Measurements from ENCODE around the gene PSMD1.
A peak's percentile ranks its signal among the peaks of the same experiment; 100 is the strongest.

Gene PSMD1

GRCh38 chr2:231197706-231198290 is 141.1 kb downstream of the PSMD1 start:
- no peak for DNase-seq (ENCODE audit: low read depth)
- H3K4me3 ChIP-seq (ENCODE audit: low read depth, low read length): peak overlapping the region; percentile 85
- TF ChIP-seq CTCF (IDR thresholded peaks at IDR 0.05; ENCODE audit: control insufficient read depth, extremely low read depth, insufficient read depth): no peak

- DNase-seq (ENCODE audit: low read depth): no peak
- no peak for TF ChIP-seq CTCF (IDR thresholded peaks at IDR 0.05; ENCODE audit: control insufficient read depth, extremely low read depth, insufficient read depth)
- peak within 1 kb of the TSS; percentile 85 for H3K4me3 ChIP-seq (ENCODE audit: low read depth, low read length)
These were observed 141.9 kb downstream of the PSMD1 start, which contains the start of gene ARMC9 for GRCh38 chr2:231198291-231199173. TSS of gene ARMC9 (plus strand) at chr2:231198631. CDS start at chr2:231206239, 7,608 bp downstream.

GRCh38 chr2:231199219-231199618 is 142.6 kb downstream of the PSMD1 start:
- no peak for TF ChIP-seq CTCF (IDR thresholded peaks at IDR 0.05; ENCODE audit: control insufficient read depth, extremely low read depth, insufficient read depth)
- DNase-seq (ENCODE audit: low read depth): no peak
- peak overlapping the region; percentile 85 for H3K4me3 ChIP-seq (ENCODE audit: low read depth, low read length)

- DNase-seq (ENCODE audit: low read depth): no peak
These were observed 144.3 kb downstream of the PSMD1 start for GRCh38 chr2:231200805-231201474.

GRCh38 chr2:231201475-231201814 is 144.8 kb downstream of the PSMD1 start:
- no peak for DNase-seq (ENCODE audit: low read depth)
- H3K4me3 ChIP-seq (ENCODE audit: low read depth, low read length): no peak overlapping the region
- no peak for TF ChIP-seq CTCF (IDR thresholded peaks at IDR 0.05; ENCODE audit: control insufficient read depth, extremely low read depth, insufficient read depth)

More at GRCh38 chr2:231200805-231201474, 144.3 kb downstream of the PSMD1 start:
- H3K4me3 ChIP-seq (ENCODE audit: low read depth, low read length): no peak overlapping the region
- no peak for TF ChIP-seq CTCF (IDR thresholded peaks at IDR 0.05; ENCODE audit: control insufficient read depth, extremely low read depth, insufficient read depth)

- TF ChIP-seq CTCF (IDR thresholded peaks at IDR 0.05; ENCODE audit: control insufficient read depth, extremely low read depth, insufficient read depth): no peak
These were observed 146.4 kb downstream of the PSMD1 start for GRCh38 chr2:231203087-231203486.

More at GRCh38 chr2:231203087-231203486, 146.4 kb downstream of the PSMD1 start:
- DNase-seq (ENCODE audit: low read depth): no peak
- no peak overlapping the region for H3K4me3 ChIP-seq (ENCODE audit: low read depth, low read length)

Measured in LNCaP clone FGC (cell line).